ENCODE data around the gene RRP8. TPM values are rescaled to one million over a fixed set of nuclear protein-coding genes. Genes with fewer than 3 reads are reported as not detected.

Gene RRP8
- total and polyA plus RNA-seq, 10 of the 15 experiments (the other 5 are each of a cell fraction or from before 2014, with no cell fraction given), result 4.7 to 51.2 (median 23.9) TPM

DNA sequence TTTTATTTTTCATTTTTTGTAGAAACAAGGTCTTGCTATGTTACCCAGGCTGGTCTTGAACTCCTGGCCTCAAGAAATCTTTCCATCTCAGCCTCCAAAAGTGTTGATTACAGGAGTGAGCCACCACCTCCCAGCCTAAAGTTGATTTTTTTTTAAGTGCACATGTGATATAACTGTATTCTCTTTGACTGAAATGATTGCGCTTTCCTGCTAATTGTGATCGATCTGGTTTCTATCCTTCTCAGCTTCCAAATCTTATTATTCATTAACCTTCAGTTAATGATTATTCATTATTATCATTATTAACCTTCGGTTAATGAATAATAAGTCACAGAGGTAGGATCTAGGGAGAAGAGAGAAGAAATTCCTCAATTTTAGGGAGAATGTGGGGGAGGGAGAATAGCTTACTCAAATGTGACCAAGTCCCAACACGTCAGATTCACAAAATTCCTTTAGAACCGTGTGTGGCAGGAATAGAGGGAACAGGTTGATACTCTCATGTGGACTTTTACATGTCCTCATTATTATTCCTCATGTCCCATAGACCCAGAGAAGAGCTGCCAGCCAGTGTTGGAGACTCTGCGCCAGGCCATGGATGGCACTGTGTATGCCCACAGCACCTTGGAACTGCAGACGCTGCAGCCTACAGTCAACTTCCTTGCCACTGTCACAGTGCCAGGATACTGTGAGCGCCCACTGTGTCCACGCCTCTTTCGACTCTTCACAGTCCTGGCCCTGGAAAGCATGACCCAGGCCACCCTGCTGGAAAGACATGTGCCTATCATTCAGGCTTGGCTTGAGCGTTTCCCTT lies 47.1 kb downstream of the RRP8 start:
- H2AFZ ChIP-seq (ENCODE audit: control insufficient read depth, low read depth, low read length), result no peak overlapping the region
- DNase-seq (ENCODE audit: low read depth, low spot score) (no peak), FAIRE-seq (no peak), ATAC-seq (no peak)
- H3K9ac ChIP-seq (ENCODE audit: control insufficient read depth, insufficient read depth, low read length), result no peak overlapping the region
- RAD21 ChIA-PET (ENCODE audit: unreplicated experiment), result no interaction called here
- no peaks in the 10 kb centered on the region for H3K36me3 ChIP-seq (ENCODE audit: control insufficient read depth in 2 of 2, insufficient read depth in 2 of 2, low read length in 1 of 2)
- no peak overlapping the region for H3K4me3 ChIP-seq
- H3K27ac ChIP-seq (ENCODE audit: control insufficient read depth, insufficient read depth), result no peak overlapping the region
- SMC1A ChIA-PET (ENCODE audit: uncharacterized antibody, unreplicated experiment), result interaction anchor here (0.5 kb wide), 1 partner anchor 12 kb away, joined by 3 read pairs; no protein-coding TSS in a partner anchor
- no peaks in the 10 kb centered on the region for H3K9me3 ChIP-seq (replicated peaks; ENCODE audit: control insufficient read depth, insufficient read depth, low read length)
- 97% methylated on average over 11 of the region's 11 CpGs for WGBS (ENCODE audit: insufficient coverage, insufficient replicate concordance, low lambda C conversion rate, missing lambda C conversion rate)
- in situ Hi-C loops (cut with MboI), result no loop called here
- POLR2A ChIA-PET, result no interaction called here
- CTCF ChIA-PET, result interaction anchor here (0.7 kb wide), 1 partner anchor 67 kb away, joined by 3 read pairs; no protein-coding TSS in a partner anchor
- H4K20me1 ChIP-seq (ENCODE audit: control insufficient read depth, insufficient read depth), result no peaks in the 10 kb centered on the region
- intact Hi-C loops (cut with micrococcal nuclease; ENCODE audit: unreplicated experiment), result no loop called here
- BruUV-seq (replicated peaks), result no TSS peak
- H3K79me2 ChIP-seq (ENCODE audit: control insufficient read depth, insufficient read depth, low read length), result no peaks in the 10 kb centered on the region
- H3K4me1 ChIP-seq (ENCODE audit: control insufficient read depth, insufficient read depth, low read length), result no peaks in the 10 kb centered on the region
- TF ChIP-seq SRF (IDR thresholded peaks at IDR 0.05; ENCODE audit: low read depth in 2 of 2, low read length in 2 of 2) (no peak), IRF4 (IDR thresholded peaks at IDR 0.05; ENCODE audit: low read depth, low read length) (no peak), ASH2L (IDR thresholded peaks at IDR 0.05; ENCODE audit: borderline replicate concordance, low read depth) (no peak), HDAC6 (IDR thresholded peaks at IDR 0.05; ENCODE audit: unreplicated experiment) (no peak), SMC3 (IDR thresholded peaks at IDR 0.05; ENCODE audit: borderline replicate concordance, low read length) (no peak), NR2C1 (IDR thresholded peaks at IDR 0.05) (no peak)
- TF ChIP-seq, protein P1, sequence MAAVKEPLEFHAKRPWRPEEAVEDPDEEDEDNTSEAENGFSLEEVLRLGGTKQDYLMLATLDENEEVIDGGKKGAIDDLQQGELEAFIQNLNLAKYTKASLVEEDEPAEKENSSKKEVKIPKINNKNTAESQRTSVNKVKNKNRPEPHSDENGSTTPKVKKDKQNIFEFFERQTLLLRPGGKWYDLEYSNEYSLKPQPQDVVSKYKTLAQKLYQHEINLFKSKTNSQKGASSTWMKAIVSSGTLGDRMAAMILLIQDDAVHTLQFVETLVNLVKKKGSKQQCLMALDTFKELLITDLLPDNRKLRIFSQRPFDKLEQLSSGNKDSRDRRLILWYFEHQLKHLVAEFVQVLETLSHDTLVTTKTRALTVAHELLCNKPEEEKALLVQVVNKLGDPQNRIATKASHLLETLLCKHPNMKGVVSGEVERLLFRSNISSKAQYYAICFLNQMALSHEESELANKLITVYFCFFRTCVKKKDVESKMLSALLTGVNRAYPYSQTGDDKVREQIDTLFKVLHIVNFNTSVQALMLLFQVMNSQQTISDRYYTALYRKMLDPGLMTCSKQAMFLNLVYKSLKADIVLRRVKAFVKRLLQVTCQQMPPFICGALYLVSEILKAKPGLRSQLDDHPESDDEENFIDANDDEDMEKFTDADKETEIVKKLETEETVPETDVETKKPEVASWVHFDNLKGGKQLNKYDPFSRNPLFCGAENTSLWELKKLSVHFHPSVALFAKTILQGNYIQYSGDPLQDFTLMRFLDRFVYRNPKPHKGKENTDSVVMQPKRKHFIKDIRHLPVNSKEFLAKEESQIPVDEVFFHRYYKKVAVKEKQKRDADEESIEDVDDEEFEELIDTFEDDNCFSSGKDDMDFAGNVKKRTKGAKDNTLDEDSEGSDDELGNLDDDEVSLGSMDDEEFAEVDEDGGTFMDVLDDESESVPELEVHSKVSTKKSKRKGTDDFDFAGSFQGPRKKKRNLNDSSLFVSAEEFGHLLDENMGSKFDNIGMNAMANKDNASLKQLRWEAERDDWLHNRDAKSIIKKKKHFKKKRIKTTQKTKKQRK (IDR thresholded peaks at IDR 0.05; ENCODE audit: low read depth, low read length), result no peak
- H3K4me2 ChIP-seq (ENCODE audit: control insufficient read depth, insufficient read depth), result no peak overlapping the region
- no peaks in the 10 kb centered on the region for H3K27me3 ChIP-seq (replicated peaks in 1 of 2; ENCODE audit: control insufficient read depth in 2 of 2, insufficient read depth in 2 of 2, low read length in 1 of 2)

Data from GM12878 (cell line).